Endothelial cell of umbilical vein (primary cell): ENCODE results near the gene HSPB6. TPM values are rescaled to one million over a fixed set of nuclear protein-coding genes. Genes with fewer than 3 reads are reported as not detected.

Experiments used
- BruUV-seq: library from RNA; stranded (reverse); fragments of 400-500 nt; replicated peaks from 2 replicates; lab custom pipeline; 2021; lab: Mats Ljungman, UMichigan
- CTCF ChIA-PET: fragments of 300-600, 350-600 bp; sonication (Branson Sonifier 250); formaldehyde crosslinking; loops from one replicate; lab custom pipeline; 2021; ENCODE audit warnings: antibody characterized with exemption, inconsistent platforms; lab: Charles Lee
- POLR2A ChIA-PET: fragments of 300-600, 350-600 bp; sonication (Branson Sonifier 250); formaldehyde crosslinking; loops from one replicate; lab custom pipeline; 2021; ENCODE audit warnings: antibody characterized with exemption, inconsistent platforms; lab: Charles Lee
- DNase-seq: peaks from one replicate; pipeline ENCODE4 v3.0.0-alpha.2; 2011; ENCODE audit warnings: low read depth, low spot score
- FAIRE-seq: peaks from 2 replicates; lab custom pipeline; 2011; peaks lifted over from hg19 to GRCh38; lab: Jason Lieb, UNC
- H2AFZ ChIP-seq: 2 replicates; pipeline ENCODE4 v1.6.0; 2012; ENCODE audit warnings: low read depth, low read length, control low read depth, inconsistent platforms
- H3K27ac ChIP-seq: 2 replicates; pipeline ENCODE4 v1.5.1; 2011; ENCODE audit warnings: low read depth, mild to moderate bottlenecking, control low read depth, low read length, moderate library complexity; ENCODE audit not compliant: insufficient read depth
- H3K27me3 ChIP-seq, 2 experiments: 2 replicates each; pipeline versions ENCODE4 v1.6.0 to v1.6.1; 2011; ENCODE audit warnings: low read length in 2 of 2, mixed read lengths in 1 of 2; ENCODE audit not compliant: control insufficient read depth in 2 of 2, insufficient read depth in 2 of 2
- H3K36me3 ChIP-seq, 2 experiments: 2 replicates in 1 of 2; 3 replicates in 1 of 2; pipeline ENCODE4 v1.5.1; 2011; ENCODE audit warnings: low read length in 2 of 2, mild to moderate bottlenecking in 1 of 2, moderate library complexity in 1 of 2; ENCODE audit not compliant: control insufficient read depth in 2 of 2, insufficient read depth in 2 of 2; ENCODE audit errors: extremely low read depth in 1 of 2
- H3K4me1 ChIP-seq: 3 replicates; pipeline ENCODE4 v1.5.1; 2011; ENCODE audit warnings: mild to moderate bottlenecking, low read length; ENCODE audit not compliant: control insufficient read depth, insufficient read depth; ENCODE audit errors: extremely low read depth
- H3K4me2 ChIP-seq: 2 replicates; pipeline ENCODE4 v1.6.1; 2011; ENCODE audit warnings: low read length, control low read depth, mixed read lengths; ENCODE audit not compliant: insufficient read depth
- H3K4me3 ChIP-seq, 3 experiments: fragments of 200-600 bp in 1 of 3; sonication (generic), shearing (Covaris generic) in 1 of 3; replicated peaks in 1 of 3; 2 replicates each; pipeline ENCODE4 v1.5.1; 2011 to 2016; ENCODE audit warnings: control low read depth in 3 of 3, low read length in 3 of 3, mild to moderate bottlenecking in 2 of 3, inconsistent platforms in 1 of 3, low read depth in 1 of 3, moderate library complexity in 1 of 3; ENCODE audit not compliant: insufficient read depth in 1 of 3
- H3K79me2 ChIP-seq: 2 replicates; pipeline ENCODE4 v1.6.0; 2012; ENCODE audit warnings: low read length, inconsistent platforms; ENCODE audit not compliant: control insufficient read depth, insufficient read depth
- H3K9ac ChIP-seq: replicated peaks from 2 replicates; pipeline ENCODE3; 2011; ENCODE audit warnings: low read length, control low read depth; ENCODE audit not compliant: insufficient read depth; ENCODE audit errors: extremely low read depth
- H3K9me1 ChIP-seq: replicated peaks from 3 replicates; pipeline ENCODE4 v1.6.0; 2011; ENCODE audit warnings: mild to moderate bottlenecking, low read length; ENCODE audit not compliant: control insufficient read depth, insufficient read depth; ENCODE audit errors: extremely low read depth
- H3K9me3 ChIP-seq: replicated peaks from 2 replicates; pipeline ENCODE4 v1.5.1; 2012; ENCODE audit warnings: low read length, inconsistent platforms; ENCODE audit not compliant: control insufficient read depth, insufficient read depth
- H4K20me1 ChIP-seq: replicated peaks from 2 replicates; pipeline ENCODE3; 2011; ENCODE audit warnings: mild to moderate bottlenecking, low read length; ENCODE audit not compliant: control insufficient read depth, insufficient read depth; ENCODE audit errors: extremely low read depth
- EZH2 ChIP-seq: IDR thresholded peaks from 2 replicates; pipeline ENCODE4 v1.6.1; 2012; ENCODE audit warnings: borderline replicate concordance, low read depth, mild to moderate bottlenecking, moderate library complexity, low read length, inconsistent platforms; ENCODE audit not compliant: severe bottlenecking
- FOS ChIP-seq: IDR thresholded peaks from 2 replicates; pipeline ENCODE4 v1.6.1; 2011; ENCODE audit warnings: mild to moderate bottlenecking, low read length, moderate library complexity, borderline replicate concordance; ENCODE audit not compliant: insufficient read depth
- GATA2 ChIP-seq: IDR thresholded peaks from 2 replicates; pipeline ENCODE4 v1.7.0; 2011; ENCODE audit warnings: low read depth, mild to moderate bottlenecking, moderate library complexity, mixed read lengths, low read length; ENCODE audit not compliant: insufficient read length, insufficient read depth
- JUN ChIP-seq: IDR thresholded peaks from 2 replicates; pipeline ENCODE4 v1.6.1; 2011; ENCODE audit warnings: borderline replicate concordance, low read depth; ENCODE audit not compliant: insufficient read length, insufficient read depth
- MYC ChIP-seq: IDR thresholded peaks from one replicate; pipeline ENCODE4 v1.6.1; 2011; ENCODE audit warnings: mild to moderate bottlenecking, low read depth, low read length
- POLR2A ChIP-seq: IDR thresholded peaks from 2 replicates; pipeline ENCODE4 v1.6.1; 2012; ENCODE audit warnings: low read depth, mild to moderate bottlenecking, control low read depth, low read length
- POLR2AphosphoS5 ChIP-seq: IDR thresholded peaks from 2 replicates; pipeline ENCODE4 v1.6.1; 2012; ENCODE audit warnings: low read depth, mild to moderate bottlenecking, control low read depth, low read length, moderate library complexity; ENCODE audit not compliant: insufficient read depth
- dilution Hi-C: fragments of 300-500 bp; cut with MboI; formaldehyde crosslinking; loops from one replicate; pipeline ENCODE4 v1.15.0; 2019; ENCODE audit warnings: low sequenced_read_pairs; ENCODE audit not compliant: extremely low pct_ligation_motif_present
- intact Hi-C: fragments of 100-400 bp; cut with micrococcal nuclease; formaldehyde crosslinking; loops from one replicate; pipeline ENCODE4 v1.10.0; 2022
- polyA plus RNA-seq, 4 experiments: library from polyadenylated mRNA; depleted of rRNA in 3 of 4; stranded (reverse) in 3 of 4; unstranded in 1 of 4; fragments of >200 nt; gene quantifications; 2 replicates each; pipeline versions ENCODE4 v1.2.1 to v1.2.3, GENCODE V29; 2011 to 2012; ENCODE audit warnings: missing spikeins in 1 of 4
- total RNA-seq: library from RNA; stranded (reverse); gene quantifications from 2 replicates; pipeline ENCODE4 v1.2.3, GENCODE V29; 2021
- TF ChIP-seq, protein P1 (sequence below): IDR thresholded peaks from 2 replicates; pipeline ENCODE4 v1.6.1; 2011; ENCODE audit not compliant: insufficient read depth, insufficient read length
- TF ChIP-seq, protein P2 (sequence below), 2 donors: IDR thresholded peaks; 1 replicate in 1 of 2; 2 replicates in 1 of 2; pipeline ENCODE4 v1.5.1; 2011; ENCODE audit warnings: low read length in 2 of 2, mild to moderate bottlenecking in 2 of 2, moderate library complexity in 2 of 2, control low read depth in 1 of 2, inconsistent platforms in 1 of 2, low read depth in 1 of 2; ENCODE audit not compliant: insufficient read depth in 1 of 2; ENCODE audit errors: extremely low read depth in 1 of 2

HSPB6 gene
- total and polyA plus RNA-seq, 2 donors (not counting 3 experiments of a cell fraction or from before 2014, with no cell fraction given) = 3.4 to 6.2 TPM

DNA sequence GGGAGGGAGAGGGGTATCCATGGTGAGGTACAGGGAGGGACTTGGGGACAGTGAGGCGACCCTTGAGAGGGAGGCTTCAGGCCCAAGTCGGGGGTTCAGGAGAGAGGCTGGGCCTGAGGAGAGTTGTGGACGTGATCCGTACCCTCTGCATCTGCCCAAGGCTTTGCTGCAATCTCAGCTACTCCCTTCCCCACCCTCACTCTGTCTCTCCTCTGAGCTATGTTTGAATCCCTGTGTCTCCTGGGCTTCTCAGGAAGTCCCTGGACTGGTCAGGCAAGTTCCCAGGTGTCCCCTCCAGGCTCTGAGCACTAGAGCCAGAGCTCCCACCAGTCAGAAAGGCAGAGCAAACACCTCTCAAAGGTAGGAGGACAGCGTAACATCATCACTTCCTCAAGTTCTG, 6.7 kb downstream of the HSPB6 start:
- Histone ChIP-seq H3K4me2 (no peak overlapping the region), H3K9ac (no peak overlapping the region), H3K9me1 (no peaks in the 10 kb centered on the region), H3K27me3 (no peaks in the 10 kb centered on the region), H3K79me2 (peaks cover 22% of the 10 kb centered on the region), H3K4me1 (peaks cover 15% of the 10 kb centered on the region), H3K9me3 (no peaks in the 10 kb centered on the region), H3K36me3 (peaks cover 0 to 13% of the 10 kb centered on the region in 2 experiments), H3K27ac (no peak overlapping the region), H4K20me1 (no peaks in the 10 kb centered on the region), H2AFZ (no peak overlapping the region), H3K4me3 (no peak overlapping the region)
- dilution Hi-C loops (no loop called here), intact Hi-C loops (no loop called here)
- no peak for FAIRE-seq
- ChIA-PET POLR2A (no interaction called here), CTCF (no interaction called here)
- no TSS peak for BruUV-seq
- DNase-seq = no peak
- TF ChIP-seq, protein P1, sequence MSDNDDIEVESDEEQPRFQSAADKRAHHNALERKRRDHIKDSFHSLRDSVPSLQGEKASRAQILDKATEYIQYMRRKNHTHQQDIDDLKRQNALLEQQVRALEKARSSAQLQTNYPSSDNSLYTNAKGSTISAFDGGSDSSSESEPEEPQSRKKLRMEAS = no peak
- no peak for TF ChIP-seq EZH2
- no peak for TF ChIP-seq MYC
- no peak for TF ChIP-seq POLR2A
- TF ChIP-seq FOS = no peak
- TF ChIP-seq JUN = no peak
- TF ChIP-seq POLR2AphosphoS5 = no peak
- TF ChIP-seq, protein P2, sequence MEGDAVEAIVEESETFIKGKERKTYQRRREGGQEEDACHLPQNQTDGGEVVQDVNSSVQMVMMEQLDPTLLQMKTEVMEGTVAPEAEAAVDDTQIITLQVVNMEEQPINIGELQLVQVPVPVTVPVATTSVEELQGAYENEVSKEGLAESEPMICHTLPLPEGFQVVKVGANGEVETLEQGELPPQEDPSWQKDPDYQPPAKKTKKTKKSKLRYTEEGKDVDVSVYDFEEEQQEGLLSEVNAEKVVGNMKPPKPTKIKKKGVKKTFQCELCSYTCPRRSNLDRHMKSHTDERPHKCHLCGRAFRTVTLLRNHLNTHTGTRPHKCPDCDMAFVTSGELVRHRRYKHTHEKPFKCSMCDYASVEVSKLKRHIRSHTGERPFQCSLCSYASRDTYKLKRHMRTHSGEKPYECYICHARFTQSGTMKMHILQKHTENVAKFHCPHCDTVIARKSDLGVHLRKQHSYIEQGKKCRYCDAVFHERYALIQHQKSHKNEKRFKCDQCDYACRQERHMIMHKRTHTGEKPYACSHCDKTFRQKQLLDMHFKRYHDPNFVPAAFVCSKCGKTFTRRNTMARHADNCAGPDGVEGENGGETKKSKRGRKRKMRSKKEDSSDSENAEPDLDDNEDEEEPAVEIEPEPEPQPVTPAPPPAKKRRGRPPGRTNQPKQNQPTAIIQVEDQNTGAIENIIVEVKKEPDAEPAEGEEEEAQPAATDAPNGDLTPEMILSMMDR (IDR thresholded peaks at IDR 0.05; ENCODE audit: extremely low read depth in 1 of 2, insufficient read depth in 1 of 2, low read depth in 1 of 2, low read length in 2 of 2) = no peak
- TF ChIP-seq GATA2 = no peak
